OCI-LY7 (cell line): ENCODE data around the gene MS4A6A.

Experiments
- EZH2phosphoT487 ChIP-seq: fragments of 200-600 bp; sonication (generic); IDR thresholded peaks from 2 replicates; pipeline ENCODE4 v1.6.1; 2018; ENCODE audit warnings: low read depth, borderline replicate concordance, mild to moderate bottlenecking, mixed run types, antibody characterized with exemption, low read length, moderate library complexity, mixed read lengths
- TF ChIP-seq, protein P1 (sequence below): fragments of 200-600 bp; sonication (generic); conservative IDR thresholded peaks from 2 replicates; pipeline ENCODE4 v1.5.1; 2014; ENCODE audit warnings: mild to moderate bottlenecking, antibody characterized with exemption, low read length, moderate library complexity, mixed read lengths

DNA sequence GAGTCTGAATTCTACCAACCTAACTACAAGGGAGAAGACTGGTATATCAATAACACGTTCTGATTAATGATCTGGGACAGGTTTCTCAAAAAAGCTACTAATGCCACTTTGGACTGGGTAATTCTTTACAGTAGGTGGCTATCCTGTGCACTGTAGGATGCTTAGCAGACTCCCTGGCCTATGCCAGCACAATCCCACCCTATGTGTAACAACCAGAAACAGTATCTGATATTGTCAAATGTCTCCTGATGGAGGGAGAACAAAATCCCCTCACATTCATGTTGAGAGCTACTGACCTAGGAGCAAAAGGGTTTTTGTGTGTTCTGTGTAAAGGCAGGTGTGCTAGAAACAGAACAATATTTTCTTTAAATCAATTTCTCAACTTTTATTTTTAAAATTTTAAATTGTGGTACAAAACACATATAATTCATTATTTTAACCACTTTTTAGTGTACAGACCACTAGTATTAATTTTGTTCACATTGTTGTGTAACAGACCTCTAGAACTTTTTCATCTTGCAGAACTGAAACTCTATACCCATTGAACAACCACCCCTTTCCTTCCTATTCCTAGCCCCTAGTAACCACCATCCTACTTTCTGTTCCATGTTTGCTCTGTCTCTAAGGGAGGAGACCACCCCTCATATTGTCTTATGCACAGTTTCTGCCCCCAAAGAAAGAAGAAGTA lies 2.1 kb upstream of the MS4A6A start:
- TF ChIP-seq, protein P1, sequence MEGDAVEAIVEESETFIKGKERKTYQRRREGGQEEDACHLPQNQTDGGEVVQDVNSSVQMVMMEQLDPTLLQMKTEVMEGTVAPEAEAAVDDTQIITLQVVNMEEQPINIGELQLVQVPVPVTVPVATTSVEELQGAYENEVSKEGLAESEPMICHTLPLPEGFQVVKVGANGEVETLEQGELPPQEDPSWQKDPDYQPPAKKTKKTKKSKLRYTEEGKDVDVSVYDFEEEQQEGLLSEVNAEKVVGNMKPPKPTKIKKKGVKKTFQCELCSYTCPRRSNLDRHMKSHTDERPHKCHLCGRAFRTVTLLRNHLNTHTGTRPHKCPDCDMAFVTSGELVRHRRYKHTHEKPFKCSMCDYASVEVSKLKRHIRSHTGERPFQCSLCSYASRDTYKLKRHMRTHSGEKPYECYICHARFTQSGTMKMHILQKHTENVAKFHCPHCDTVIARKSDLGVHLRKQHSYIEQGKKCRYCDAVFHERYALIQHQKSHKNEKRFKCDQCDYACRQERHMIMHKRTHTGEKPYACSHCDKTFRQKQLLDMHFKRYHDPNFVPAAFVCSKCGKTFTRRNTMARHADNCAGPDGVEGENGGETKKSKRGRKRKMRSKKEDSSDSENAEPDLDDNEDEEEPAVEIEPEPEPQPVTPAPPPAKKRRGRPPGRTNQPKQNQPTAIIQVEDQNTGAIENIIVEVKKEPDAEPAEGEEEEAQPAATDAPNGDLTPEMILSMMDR = no peak
- no peak for TF ChIP-seq EZH2phosphoT487
